ENCODE measurements around the gene CHST9.

GRCh38 chr18:27202741-27203140, 17.6 kb upstream of the CHST9 start:
- TF ChIP-seq CTCF (IDR thresholded peaks at IDR 0.05) (no peak), RNF2 (IDR thresholded peaks at IDR 0.05; ENCODE audit: borderline replicate concordance, low read depth) (no peak), JUNB (IDR thresholded peaks at IDR 0.05) (no peak), POLR2A (IDR thresholded peaks at IDR 0.05; ENCODE audit: low read length) (no peak), REST (IDR thresholded peaks at IDR 0.05) (no peak), BCL3 (IDR thresholded peaks at IDR 0.05) (no peak), ELK1 (IDR thresholded peaks at IDR 0.05; ENCODE audit: low read depth, low read length) (no peak)

Measured in A549 (cell line).